CD4-positive, alpha-beta T cell (primary cell): Measurements from ENCODE around the gene OTUD4. TPM values are rescaled to one million over a fixed set of nuclear protein-coding genes. Genes with fewer than 3 reads are reported as not detected.
A peak's percentile ranks its signal among the peaks of the same experiment; 100 is the strongest.

Source experiments
- ATAC-seq: fragments of 200-7000 bp; cut with Tn5 transposase; one replicate; pipeline ENCODE4 v1.10.0; 2022; ENCODE audit warnings: mild to moderate bottlenecking; ENCODE audit not compliant: poor library complexity
- CTCF ChIA-PET: fragments of 350-600 bp; sonication (Branson Sonifier 250); formaldehyde crosslinking; loops from one replicate; lab custom pipeline; 2021; ENCODE audit warnings: antibody characterized with exemption, inconsistent platforms; lab: Charles Lee
- POLR2A ChIA-PET: fragments of 350-600 bp; sonication (Branson Sonifier 250); formaldehyde crosslinking; loops from one replicate; lab custom pipeline; 2021; ENCODE audit warnings: antibody characterized with exemption, inconsistent platforms; lab: Charles Lee
- DNase-seq, 14 experiments: peaks; one replicate each; pipeline ENCODE4 v3.0.0-alpha.2; 2013 to 2020; ENCODE audit warnings: mixed read lengths in 2 of 14
- H3K27ac ChIP-seq, 2 donors: one replicate each; pipeline versions ENCODE4 v1.5.1 to v1.7.0; 2013; ENCODE audit warnings: low read length in 2 of 2, low read depth in 1 of 2, mild to moderate bottlenecking in 1 of 2
- H3K27me3 ChIP-seq, 2 experiments: 1 replicate in 1 of 2; 2 replicates in 1 of 2; pipeline versions ENCODE4 v1.6.1 to v1.7.0; 2013; ENCODE audit warnings: low read length in 2 of 2, control low read depth in 1 of 2, mild to moderate bottlenecking in 1 of 2, moderate library complexity in 1 of 2; ENCODE audit not compliant: insufficient read depth in 2 of 2, control insufficient read depth in 1 of 2
- H3K36me3 ChIP-seq: one replicate; pipeline ENCODE4 v1.6.1; 2013; ENCODE audit warnings: low read length, control low read depth; ENCODE audit not compliant: insufficient read depth
- H3K4me1 ChIP-seq: one replicate; pipeline ENCODE4 v1.6.1; 2013; ENCODE audit warnings: low read length, control low read depth; ENCODE audit not compliant: insufficient read depth
- H3K4me3 ChIP-seq: one replicate; pipeline ENCODE4 v1.5.1; 2013; ENCODE audit warnings: mild to moderate bottlenecking, low read length, moderate library complexity
- H3K9me3 ChIP-seq, 2 experiments: 1 replicate in 1 of 2; 2 replicates in 1 of 2; pipeline versions ENCODE4 v1.6.1 to v1.7.0; 2013; ENCODE audit warnings: low read length in 2 of 2, mild to moderate bottlenecking in 2 of 2, control low read depth in 1 of 2, moderate library complexity in 1 of 2; ENCODE audit not compliant: control insufficient read depth in 1 of 2, insufficient read depth in 1 of 2
- H3K27ac Mint-ChIP-seq: one replicate; pipeline ENCODE4 v1.8.0; 2020; ENCODE audit warnings: mixed read lengths
- H3K27me3 Mint-ChIP-seq: one replicate; pipeline ENCODE4 v1.8.0; 2021; ENCODE audit warnings: mixed read lengths
- H3K36me3 Mint-ChIP-seq: one replicate; pipeline ENCODE4 v1.8.0; 2021; ENCODE audit warnings: low read depth, mixed read lengths
- H3K4me1 Mint-ChIP-seq: one replicate; pipeline ENCODE4 v1.8.0; 2021; ENCODE audit warnings: low read depth, mixed read lengths
- H3K4me3 Mint-ChIP-seq: one replicate; pipeline ENCODE4 v1.8.0; 2020; ENCODE audit warnings: mild to moderate bottlenecking, mixed read lengths
- H3K9me3 Mint-ChIP-seq: one replicate; pipeline ENCODE4 v1.8.0; 2020; ENCODE audit warnings: mixed read lengths
- CTCF ChIP-seq: fragments of 200-600 bp; IDR thresholded peaks from one replicate; pipeline ENCODE4 v1.8.0; 2022; ENCODE audit warnings: antibody characterized with exemption, mild to moderate bottlenecking
- intact Hi-C, 2 experiments: fragments of 100-400 bp; cut with DNase I in 1 of 2; cut with micrococcal nuclease in 1 of 2; formaldehyde crosslinking; loops; one replicate each; pipeline versions ENCODE4 v1.15.1 to v1.9.0; 2023 to 2025; cut with DNase I, micrococcal nuclease
- total RNA-seq, 174 experiments: library from RNA in 2 of 174; stranded (reverse) in 2 of 174; gene quantifications; one replicate each; pipeline ENCODE4 v1.2.3 and lab custom pipeline; 2021 to 2026

OTUD4 gene
- total RNA-seq, 2 experiments from 2014 or later, result 75.1 to 81.1 TPM

GRCh38 chr4:145195167-145195952 lies 15.0 kb upstream of the OTUD4 start:
- TF ChIP-seq CTCF, result no peak
- H3K4me3 Mint-ChIP-seq, result no peak overlapping the region
- Histone ChIP-seq H3K9me3 (no peaks in the 10 kb centered on the region), H3K4me3 (no peak overlapping the region), H3K27ac (no peak overlapping the region), H3K36me3 (no peaks in the 10 kb centered on the region), H3K27me3 (no peaks in the 10 kb centered on the region), H3K4me1 (no peaks in the 10 kb centered on the region)
- no peak for ATAC-seq
- ChIA-PET POLR2A (no interaction called here), CTCF (no interaction called here)
- H3K4me1 Mint-ChIP-seq, result no peaks in the 10 kb centered on the region
- intact Hi-C loops, result no loop called here
- no peaks in the 10 kb centered on the region for H3K36me3 Mint-ChIP-seq
- H3K27me3 Mint-ChIP-seq, result peaks cover 9% of the 10 kb centered on the region
- no peak overlapping the region for H3K27ac Mint-ChIP-seq
- DNase-seq, result no peak
- H3K9me3 Mint-ChIP-seq, result no peaks in the 10 kb centered on the region

GRCh38 chr4:145189981-145190380 lies 9.6 kb upstream of the OTUD4 start:
- Histone ChIP-seq H3K4me3 (no peak overlapping the region), H3K4me1 (no peaks in the 10 kb centered on the region), H3K9me3 (no peaks in the 10 kb centered on the region), H3K27ac (no peak overlapping the region), H3K27me3 (no peaks in the 10 kb centered on the region), H3K36me3 (no peaks in the 10 kb centered on the region)
- Mint-ChIP-seq H3K4me3 (no peak overlapping the region), H3K27me3 (no peaks in the 10 kb centered on the region), H3K4me1 (no peaks in the 10 kb centered on the region), H3K9me3 (no peaks in the 10 kb centered on the region), H3K36me3 (no peaks in the 10 kb centered on the region), H3K27ac (no peak overlapping the region)
- DNase-seq, result no peak
- POLR2A ChIA-PET, result no interaction called here
- CTCF ChIA-PET, result no interaction called here
- TF ChIP-seq CTCF, result no peak
- ATAC-seq, result no peak
- intact Hi-C loops, result no loop called here

GRCh38 chr4:145186729-145187128 lies 6.3 kb upstream of the OTUD4 start:
- Histone ChIP-seq H3K36me3 (no peaks in the 10 kb centered on the region), H3K27ac (no peak overlapping the region), H3K4me1 (no peaks in the 10 kb centered on the region), H3K27me3 (no peaks in the 10 kb centered on the region), H3K4me3 (no peak overlapping the region), H3K9me3 (no peaks in the 10 kb centered on the region)
- Mint-ChIP-seq H3K4me3 (no peak overlapping the region), H3K9me3 (no peaks in the 10 kb centered on the region), H3K27me3 (no peaks in the 10 kb centered on the region), H3K27ac (no peak overlapping the region), H3K36me3 (no peaks in the 10 kb centered on the region), H3K4me1 (no peaks in the 10 kb centered on the region)
- ChIA-PET POLR2A (no interaction called here), CTCF (no interaction called here)
- intact Hi-C loops, result no loop called here
- no peak for ATAC-seq
- peak in 1 of 14 experiments; percentile 3 for DNase-seq
- no peak for TF ChIP-seq CTCF
